HL-60 (cell line): ENCODE results near the gene XPR1.

Experiments
- GABPA ChIP-seq: IDR thresholded peaks from 2 replicates; pipeline ENCODE4 v1.6.1; 2012; ENCODE audit warnings: low read depth
- POLR2AphosphoS5 ChIP-seq: IDR thresholded peaks from 2 replicates; pipeline ENCODE4 v1.6.1; 2012; ENCODE audit warnings: low read depth
- TF ChIP-seq, protein P1 (sequence below): IDR thresholded peaks from one replicate; pipeline ENCODE4 v1.5.1; 2011; ENCODE audit warnings: low read length, control low read depth, inconsistent platforms; ENCODE audit not compliant: insufficient read depth
- TF ChIP-seq, protein P2 (sequence below): IDR thresholded peaks from 2 replicates; pipeline ENCODE4 v1.6.1; 2012; ENCODE audit warnings: low read depth; ENCODE audit not compliant: insufficient replicate concordance

DNA sequence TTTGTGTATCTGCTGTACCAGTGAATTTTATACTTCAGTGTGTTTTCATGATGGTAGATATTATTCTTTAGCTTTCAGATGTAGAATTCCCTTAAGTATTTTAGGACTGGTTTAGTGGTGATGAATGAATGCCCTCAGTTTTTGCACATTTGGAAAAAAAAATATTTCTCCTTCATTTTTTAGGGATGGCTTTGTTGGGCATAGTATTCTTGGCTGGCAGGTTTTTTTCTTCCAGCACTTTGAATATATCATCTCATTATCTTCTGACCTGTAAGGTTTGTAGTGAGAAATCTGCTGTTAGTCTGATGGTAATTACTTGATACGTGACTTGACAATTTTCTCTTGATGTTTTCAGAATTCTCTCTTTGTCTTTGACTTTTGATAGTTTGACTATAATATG lies 66.8 kb downstream of the XPR1 start:
- TF ChIP-seq, protein P1, sequence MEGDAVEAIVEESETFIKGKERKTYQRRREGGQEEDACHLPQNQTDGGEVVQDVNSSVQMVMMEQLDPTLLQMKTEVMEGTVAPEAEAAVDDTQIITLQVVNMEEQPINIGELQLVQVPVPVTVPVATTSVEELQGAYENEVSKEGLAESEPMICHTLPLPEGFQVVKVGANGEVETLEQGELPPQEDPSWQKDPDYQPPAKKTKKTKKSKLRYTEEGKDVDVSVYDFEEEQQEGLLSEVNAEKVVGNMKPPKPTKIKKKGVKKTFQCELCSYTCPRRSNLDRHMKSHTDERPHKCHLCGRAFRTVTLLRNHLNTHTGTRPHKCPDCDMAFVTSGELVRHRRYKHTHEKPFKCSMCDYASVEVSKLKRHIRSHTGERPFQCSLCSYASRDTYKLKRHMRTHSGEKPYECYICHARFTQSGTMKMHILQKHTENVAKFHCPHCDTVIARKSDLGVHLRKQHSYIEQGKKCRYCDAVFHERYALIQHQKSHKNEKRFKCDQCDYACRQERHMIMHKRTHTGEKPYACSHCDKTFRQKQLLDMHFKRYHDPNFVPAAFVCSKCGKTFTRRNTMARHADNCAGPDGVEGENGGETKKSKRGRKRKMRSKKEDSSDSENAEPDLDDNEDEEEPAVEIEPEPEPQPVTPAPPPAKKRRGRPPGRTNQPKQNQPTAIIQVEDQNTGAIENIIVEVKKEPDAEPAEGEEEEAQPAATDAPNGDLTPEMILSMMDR = no peak
- TF ChIP-seq POLR2AphosphoS5 (no peak), GABPA (no peak)
- TF ChIP-seq, protein P2, sequence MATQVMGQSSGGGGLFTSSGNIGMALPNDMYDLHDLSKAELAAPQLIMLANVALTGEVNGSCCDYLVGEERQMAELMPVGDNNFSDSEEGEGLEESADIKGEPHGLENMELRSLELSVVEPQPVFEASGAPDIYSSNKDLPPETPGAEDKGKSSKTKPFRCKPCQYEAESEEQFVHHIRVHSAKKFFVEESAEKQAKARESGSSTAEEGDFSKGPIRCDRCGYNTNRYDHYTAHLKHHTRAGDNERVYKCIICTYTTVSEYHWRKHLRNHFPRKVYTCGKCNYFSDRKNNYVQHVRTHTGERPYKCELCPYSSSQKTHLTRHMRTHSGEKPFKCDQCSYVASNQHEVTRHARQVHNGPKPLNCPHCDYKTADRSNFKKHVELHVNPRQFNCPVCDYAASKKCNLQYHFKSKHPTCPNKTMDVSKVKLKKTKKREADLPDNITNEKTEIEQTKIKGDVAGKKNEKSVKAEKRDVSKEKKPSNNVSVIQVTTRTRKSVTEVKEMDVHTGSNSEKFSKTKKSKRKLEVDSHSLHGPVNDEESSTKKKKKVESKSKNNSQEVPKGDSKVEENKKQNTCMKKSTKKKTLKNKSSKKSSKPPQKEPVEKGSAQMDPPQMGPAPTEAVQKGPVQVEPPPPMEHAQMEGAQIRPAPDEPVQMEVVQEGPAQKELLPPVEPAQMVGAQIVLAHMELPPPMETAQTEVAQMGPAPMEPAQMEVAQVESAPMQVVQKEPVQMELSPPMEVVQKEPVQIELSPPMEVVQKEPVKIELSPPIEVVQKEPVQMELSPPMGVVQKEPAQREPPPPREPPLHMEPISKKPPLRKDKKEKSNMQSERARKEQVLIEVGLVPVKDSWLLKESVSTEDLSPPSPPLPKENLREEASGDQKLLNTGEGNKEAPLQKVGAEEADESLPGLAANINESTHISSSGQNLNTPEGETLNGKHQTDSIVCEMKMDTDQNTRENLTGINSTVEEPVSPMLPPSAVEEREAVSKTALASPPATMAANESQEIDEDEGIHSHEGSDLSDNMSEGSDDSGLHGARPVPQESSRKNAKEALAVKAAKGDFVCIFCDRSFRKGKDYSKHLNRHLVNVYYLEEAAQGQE = no peak
